H1 (cell line): ENCODE data around the gene MXRA8. TPM values are rescaled to one million over a fixed set of nuclear protein-coding genes. Genes with fewer than 3 reads are reported as not detected.

ENCODE experiments used
- CTCF ChIA-PET: fragments of 300-600 bp; sonication (Branson Sonifier 250); formaldehyde crosslinking; loops from one replicate; lab custom pipeline; 2021; ENCODE audit not compliant: partially characterized antibody; lab: Charles Lee
- POLR2A ChIA-PET: fragments of 300-600 bp; sonication (Branson Sonifier 250); formaldehyde crosslinking; loops from one replicate; lab custom pipeline; 2021; ENCODE audit warnings: inconsistent platforms; ENCODE audit not compliant: partially characterized antibody; lab: Charles Lee
- DNase-seq, 2 experiments: peaks; one replicate each; pipeline versions ENCODE4 v3.0.0 to v3.0.0-alpha.2; 2010 to 2022; ENCODE audit warnings: low spot score in 2 of 2, low read depth in 1 of 2, mixed read lengths in 1 of 2
- FAIRE-seq: peaks from 2 replicates; lab custom pipeline; 2011; peaks lifted over from hg19 to GRCh38; lab: Jason Lieb, UNC
- H2AFZ ChIP-seq: 2 replicates; pipeline ENCODE4 v1.8.1; 2012; ENCODE audit warnings: low read length, inconsistent platforms
- H2AK5ac ChIP-seq: 2 replicates; pipeline ENCODE4 v1.6.1; 2013; ENCODE audit warnings: low read depth, low read length
- H2BK120ac ChIP-seq: replicated peaks from 2 replicates; pipeline ENCODE3; 2013; ENCODE audit warnings: low read depth, low read length, inconsistent platforms
- H2BK12ac ChIP-seq: 2 replicates; pipeline ENCODE4 v1.6.1; 2013; ENCODE audit warnings: low read depth, low read length
- H2BK15ac ChIP-seq: 2 replicates; pipeline ENCODE4 v1.6.1; 2013; ENCODE audit warnings: low read length
- H2BK20ac ChIP-seq: 2 replicates; pipeline ENCODE4 v1.6.1; 2013; ENCODE audit warnings: low read length
- H2BK5ac ChIP-seq: 2 replicates; pipeline ENCODE4 v1.6.1; 2013; ENCODE audit warnings: low read depth, low read length
- H3K14ac ChIP-seq: 2 replicates; pipeline ENCODE4 v1.6.1; 2013; ENCODE audit warnings: inconsistent platforms; ENCODE audit not compliant: insufficient read length
- H3K18ac ChIP-seq: 2 replicates; pipeline ENCODE4 v1.6.1; 2013; ENCODE audit warnings: low read length; ENCODE audit errors: extremely low read depth
- H3K23ac ChIP-seq: 2 replicates; pipeline ENCODE4 v1.6.1; 2013; ENCODE audit warnings: inconsistent platforms; ENCODE audit not compliant: insufficient read length
- H3K23me2 ChIP-seq: 2 replicates; pipeline ENCODE4 v1.6.1; 2013; ENCODE audit warnings: low read depth, low read length
- H3K27ac ChIP-seq: 2 replicates; pipeline ENCODE4 v1.6.1; 2011; ENCODE audit warnings: low read depth, low read length, inconsistent platforms
- H3K27me3 ChIP-seq, 4 experiments: replicated peaks in 1 of 4; 1 replicate in 1 of 4; 2 replicates in 3 of 4; pipeline versions ENCODE4 v1.6.1 to v1.8.1; 2011 to 2013; ENCODE audit warnings: low read length in 3 of 4, mild to moderate bottlenecking in 3 of 4, inconsistent platforms in 2 of 4, mixed read lengths in 2 of 4, moderate library complexity in 1 of 4; ENCODE audit not compliant: control insufficient read depth in 3 of 4, insufficient read depth in 3 of 4; ENCODE audit errors: extremely low read depth in 1 of 4
- H3K36me3 ChIP-seq, 4 experiments: 2 replicates each; pipeline versions ENCODE4 v1.6.1 to v1.8.1; 2011 to 2013; ENCODE audit warnings: mild to moderate bottlenecking in 4 of 4, low read length in 3 of 4, moderate library complexity in 2 of 4, control low read depth in 1 of 4, inconsistent platforms in 1 of 4; ENCODE audit not compliant: insufficient read depth in 4 of 4, control insufficient read depth in 2 of 4
- H3K4ac ChIP-seq: replicated peaks from 2 replicates; pipeline ENCODE3; 2013; ENCODE audit warnings: low read length, low read depth, mixed read lengths, inconsistent platforms; ENCODE audit not compliant: insufficient read length
- H3K4me1 ChIP-seq, 4 experiments: replicated peaks in 1 of 4; 1 replicate in 1 of 4; 2 replicates in 3 of 4; pipeline versions ENCODE4 v1.6.1 to v1.8.1; 2011 to 2013; ENCODE audit warnings: low read length in 3 of 4, inconsistent platforms in 2 of 4, mixed read lengths in 1 of 4; ENCODE audit not compliant: insufficient read depth in 4 of 4, control insufficient read depth in 3 of 4
- H3K4me2 ChIP-seq, 2 experiments: 2 replicates each; pipeline versions ENCODE4 v1.6.1 to v1.8.1; 2011 to 2013; ENCODE audit warnings: low read depth in 2 of 2, low read length in 2 of 2, control low read depth in 1 of 2, inconsistent platforms in 1 of 2, mild to moderate bottlenecking in 1 of 2; ENCODE audit not compliant: insufficient read depth in 1 of 2
- H3K4me3 ChIP-seq, 4 experiments: fragments of 200-600, 300-600 bp in 1 of 4; sonication (generic), shearing (Covaris generic), sonication (Bioruptor Twin) in 1 of 4; 2 replicates each; pipeline versions ENCODE4 v1.5.1 to v1.8.1; 2011 to 2016; ENCODE audit warnings: low read length in 4 of 4, low read depth in 3 of 4, control low read depth in 2 of 4, inconsistent platforms in 2 of 4, mild to moderate bottlenecking in 2 of 4, mixed read lengths in 1 of 4, moderate library complexity in 1 of 4; ENCODE audit not compliant: insufficient read depth in 2 of 4; ENCODE audit errors: extremely low read depth in 1 of 4
- H3K56ac ChIP-seq: replicated peaks from 2 replicates; pipeline ENCODE3; 2013; ENCODE audit warnings: low read depth, mild to moderate bottlenecking, mixed read lengths, low read length, inconsistent platforms; ENCODE audit not compliant: insufficient read length
- H3K79me1 ChIP-seq: 2 replicates; pipeline ENCODE4 v1.6.1; 2013; ENCODE audit warnings: low read depth, low read length, control low read depth
- H3K79me2 ChIP-seq, 2 experiments: 2 replicates each; pipeline versions ENCODE4 v1.6.1 to v1.8.1; 2012 to 2013; ENCODE audit warnings: low read length in 2 of 2, mild to moderate bottlenecking in 2 of 2, inconsistent platforms in 1 of 2; ENCODE audit not compliant: insufficient read depth in 2 of 2, control insufficient read depth in 1 of 2
- H3K9ac ChIP-seq, 4 experiments: replicated peaks in 1 of 4; 1 replicate in 1 of 4; 2 replicates in 3 of 4; pipeline versions ENCODE4 v1.6.1 to v1.8.1; 2011 to 2013; ENCODE audit warnings: low read depth in 3 of 4, low read length in 3 of 4, control low read depth in 2 of 4, mild to moderate bottlenecking in 2 of 4, moderate library complexity in 2 of 4, inconsistent platforms in 1 of 4; ENCODE audit errors: extremely low read depth in 1 of 4
- H3K9me3 ChIP-seq, 2 experiments: 2 replicates each; pipeline versions ENCODE4 v1.6.1 to v1.8.1; 2012 to 2013; ENCODE audit warnings: mild to moderate bottlenecking in 2 of 2, moderate library complexity in 2 of 2, control low read depth in 1 of 2, inconsistent platforms in 1 of 2, low read depth in 1 of 2, low read length in 1 of 2, mixed read lengths in 1 of 2; ENCODE audit not compliant: insufficient read depth in 2 of 2
- H4K20me1 ChIP-seq, 2 experiments: replicated peaks in 1 of 2; 2 replicates each; pipeline versions ENCODE3 to v1.8.1; 2011 to 2013; ENCODE audit warnings: inconsistent platforms in 2 of 2, low read length in 2 of 2, mild to moderate bottlenecking in 1 of 2; ENCODE audit not compliant: insufficient read depth in 2 of 2, control insufficient read depth in 1 of 2
- H4K5ac ChIP-seq: 2 replicates; pipeline ENCODE4 v1.6.1; 2013; ENCODE audit warnings: low read length, low read depth, mixed read lengths, inconsistent platforms; ENCODE audit not compliant: insufficient read length
- H4K8ac ChIP-seq: 2 replicates; pipeline ENCODE4 v1.8.0; 2013; ENCODE audit warnings: mild to moderate bottlenecking, moderate library complexity, low read length, inconsistent platforms; ENCODE audit not compliant: insufficient read depth; ENCODE audit errors: extremely low read depth
- H4K91ac ChIP-seq: replicated peaks from 2 replicates; pipeline ENCODE3; 2013; ENCODE audit warnings: low read length, mixed read lengths, inconsistent platforms; ENCODE audit not compliant: insufficient read length
- BCL11A ChIP-seq, 2 experiments: IDR thresholded peaks; one replicate each; pipeline ENCODE4 v1.6.1; 2011; ENCODE audit warnings: low read depth in 2 of 2, low read length in 2 of 2, mild to moderate bottlenecking in 2 of 2
- CBX5 ChIP-seq: fragments of 300-800, 300-1000 bp; sonication (generic); IDR thresholded peaks from 2 replicates; pipeline ENCODE4 v1.7.1; 2016; ENCODE audit warnings: antibody characterized with exemption, low read length, low read depth
- EGR1 ChIP-seq: IDR thresholded peaks from 2 replicates; pipeline ENCODE4 v1.6.1; 2011; ENCODE audit warnings: low read depth, low read length, borderline replicate concordance
- NANOG ChIP-seq: IDR thresholded peaks from 2 replicates; pipeline ENCODE4 v1.6.1; 2011; ENCODE audit warnings: low read length, low read depth, mild to moderate bottlenecking, inconsistent platforms; ENCODE audit not compliant: insufficient read depth, poor library complexity, severe bottlenecking
- POLR2AphosphoS5 ChIP-seq: IDR thresholded peaks from 2 replicates; pipeline ENCODE4 v1.6.1; 2011; ENCODE audit warnings: low read depth, low read length
- POU5F1 ChIP-seq: IDR thresholded peaks from 2 replicates; pipeline ENCODE4 v1.6.1; 2011; ENCODE audit warnings: low read depth, mild to moderate bottlenecking, low read length, moderate library complexity
- RAD21 ChIP-seq, 2 experiments: IDR thresholded peaks in 1 of 2; conservative IDR thresholded peaks in 1 of 2; 2 replicates each; pipeline ENCODE4 v1.6.1; 2011; ENCODE audit warnings: low read depth in 2 of 2, low read length in 2 of 2, improper control_type of control experiment in 1 of 2, inconsistent platforms in 1 of 2, mild to moderate bottlenecking in 1 of 2, moderate library complexity in 1 of 2
- SP2 ChIP-seq: IDR thresholded peaks from 2 replicates; pipeline ENCODE4 v1.6.1; 2012; ENCODE audit warnings: mild to moderate bottlenecking, low read length, inconsistent platforms
- WGBS, 2 experiments: shearing (Covaris generic) in 1 of 2; methylation state at CpG; one replicate each; pipeline versions ENCODE4 v1.1.6 to v1.1.7; 2013 to 2015; ENCODE audit warnings: low lambda C conversion rate in 2 of 2, mixed read lengths in 2 of 2, inconsistent platforms in 1 of 2, low coverage in 1 of 2, missing lambda C conversion rate in 1 of 2; ENCODE audit not compliant: insufficient replicate concordance in 2 of 2, insufficient coverage in 1 of 2, insufficient read length in 1 of 2; ENCODE audit errors: extremely low coverage in 1 of 2, missing lambda C conversion rate in 1 of 2; 5-methylcytosine and 5-hydroxymethylcytosine counted together
- polyA plus RNA-seq, 7 experiments: library from polyadenylated mRNA; depleted of rRNA in 3 of 7; stranded (reverse) in 5 of 7; unstranded in 2 of 7; fragments of >200 nt in 5 of 7; fragments of 200-250 nt in 2 of 7; gene quantifications; 1 replicate in 5 of 7; 2 replicates in 1 of 7; 4 replicates in 1 of 7; pipeline versions ENCODE4 v1.2.1 to v1.2.3, GENCODE V29; 2011 to 2013; ENCODE audit warnings: missing spikeins in 2 of 7, mixed read lengths in 2 of 7
- total RNA-seq: library from RNA; stranded (reverse); fragmentation: NEBNext Ultra II Directional; extraction: Animal tissue kit (Norgen Biotek cat#: 25700); gene quantifications from 2 replicates; pipeline ENCODE4 v1.2.1, GENCODE V29; 2021
- TF ChIP-seq, protein P1 (sequence below): IDR thresholded peaks from 2 replicates; pipeline ENCODE4 v1.6.1; 2011; ENCODE audit warnings: low read length, improper control_type of control experiment

Gene MXRA8
- total and polyA plus RNA-seq, 2 of the 8 experiments (the other 6 are each of a cell fraction or from before 2014, with no cell fraction given): 10.5 to 17.2 TPM

DNA sequence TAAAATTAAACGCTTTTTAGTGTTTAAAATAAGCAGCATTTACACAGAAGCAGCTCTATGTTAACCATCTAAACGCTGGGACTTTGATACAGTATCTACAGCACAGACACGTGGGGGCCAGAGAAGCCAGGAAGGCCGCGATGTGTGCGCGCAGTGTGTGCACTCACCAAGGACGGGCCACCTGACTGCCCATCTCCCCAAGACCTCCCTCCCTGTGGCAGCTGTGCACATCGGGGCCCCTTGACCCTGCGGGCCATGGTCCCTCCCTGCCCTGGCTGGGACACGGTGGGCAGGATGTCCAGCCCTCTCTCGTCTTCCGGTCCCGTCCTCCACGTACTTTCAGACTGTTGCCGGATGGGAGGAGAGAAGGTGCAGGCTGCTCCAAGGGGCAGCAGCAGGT lies 23.1 kb downstream of the MXRA8 start:
- Histone ChIP-seq H3K79me1 (peaks cover 2% of the 10 kb centered on the region; the same call in 1 of the 2 replicates), H3K4ac (no peak overlapping the region), H3K9ac (no peak overlapping the region), H4K20me1 (peaks cover 10 to 25% of the 10 kb centered on the region in 2 experiments), H3K27me3 (no peaks in the 10 kb centered on the region), H3K79me2 (no peaks in the 10 kb centered on the region), H3K9me3 (no peaks in the 10 kb centered on the region), H4K5ac (no peak overlapping the region), H4K91ac (no peak overlapping the region), H2BK12ac (no peak overlapping the region), H2BK15ac (no peak overlapping the region), H4K8ac (no peak overlapping the region), H3K14ac (no peak overlapping the region), H3K18ac (no peak overlapping the region), H2AK5ac (no peak overlapping the region), H2BK5ac (no peak overlapping the region), H2BK20ac (no peak overlapping the region), H3K4me1 (no peaks in the 10 kb centered on the region; a peak in 2 of 7 replicates), H3K23ac (no peak overlapping the region), H3K56ac (no peak overlapping the region), H3K23me2 (no peaks in the 10 kb centered on the region), H3K27ac (no peak overlapping the region), H2BK120ac (no peak overlapping the region), H3K36me3 (peaks cover 0 to 27% (median 6%) of the 10 kb centered on the region in 4 experiments; a peak in 6 of 8 replicates), H3K4me3 (no peak overlapping the region), H3K4me2 (no peak overlapping the region), H2AFZ (no peak overlapping the region)
- ChIA-PET POLR2A (interaction anchor here (0.8 to 9.0 kb wide), 16 partner anchors 9 to 99 kb away, joined by 3 to 134 read pairs (median 6); partner anchors contain the start of genes AURKAIP1, CCNL2 and DVL1), CTCF (interaction anchor here (0.6 to 3.2 kb wide), 6 partner anchors 9 to 927 kb away, joined by 3 to 13 read pairs (median 4); no protein-coding TSS in a partner anchor)
- FAIRE-seq (no peak), DNase-seq (no peak)
- 94% methylated on average over 16 of the region's 16 CpGs; no CpG with 5 or more reads in 1 of the 2 experiments for WGBS, 2 experiments
- TF ChIP-seq POLR2AphosphoS5: no peak
- TF ChIP-seq RAD21 (IDR thresholded peaks at IDR 0.05 in 1 of 2, conservative IDR thresholded peaks at IDR 0.05 in 1 of 2; ENCODE audit: low read depth in 2 of 2, low read length in 2 of 2): no peak
- TF ChIP-seq BCL11A (IDR thresholded peaks at IDR 0.05; ENCODE audit: low read depth in 2 of 2, low read length in 2 of 2): no peak
- no peak for TF ChIP-seq SP2
- no peak for TF ChIP-seq EGR1
- TF ChIP-seq, protein P1, sequence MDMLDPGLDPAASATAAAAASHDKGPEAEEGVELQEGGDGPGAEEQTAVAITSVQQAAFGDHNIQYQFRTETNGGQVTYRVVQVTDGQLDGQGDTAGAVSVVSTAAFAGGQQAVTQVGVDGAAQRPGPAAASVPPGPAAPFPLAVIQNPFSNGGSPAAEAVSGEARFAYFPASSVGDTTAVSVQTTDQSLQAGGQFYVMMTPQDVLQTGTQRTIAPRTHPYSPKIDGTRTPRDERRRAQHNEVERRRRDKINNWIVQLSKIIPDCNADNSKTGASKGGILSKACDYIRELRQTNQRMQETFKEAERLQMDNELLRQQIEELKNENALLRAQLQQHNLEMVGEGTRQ: no peak
- TF ChIP-seq CBX5: no peak
- no peak for TF ChIP-seq POU5F1
- no peak for TF ChIP-seq NANOG
